Naive thymus-derived CD8-positive, alpha-beta T cell (primary cell): Measurements from ENCODE around the gene TRABD2B. TPM values are rescaled to one million over a fixed set of nuclear protein-coding genes. Genes with fewer than 3 reads are reported as not detected.

Source experiments
- ATAC-seq, 2 donors: fragments of 150-1000 bp; cut with Tn5 transposase in 1 of 2; sonication (Bioruptor Pico), chemical (Tn5 transposase) in 1 of 2; 1 replicate in 1 of 2; 2 replicates in 1 of 2; pipeline ENCODE4 v1.10.0; 2021; ENCODE audit warnings: mild to moderate bottlenecking in 2 of 2, moderate library complexity in 2 of 2
- POLR2A ChIA-PET: fragments of 350-600 bp; sonication (Branson Sonifier 250); formaldehyde crosslinking; loops from one replicate; lab custom pipeline; 2021; ENCODE audit warnings: antibody characterized with exemption; lab: Charles Lee
- DNase-seq, 10 donors: peaks; one replicate each; pipeline versions ENCODE4 v3.0.0 to v3.0.0-alpha.2; 2020 to 2022
- H3K27ac Mint-ChIP-seq, 10 donors: one replicate each; pipeline ENCODE4 v1.8.0; 2020 to 2022; ENCODE audit warnings: mild to moderate bottlenecking in 10 of 10, mixed read lengths in 10 of 10, moderate library complexity in 4 of 10, inconsistent platforms in 1 of 10
- H3K27me3 Mint-ChIP-seq, 5 donors: one replicate each; pipeline ENCODE4 v1.8.0; 2021 to 2022; ENCODE audit warnings: mixed read lengths in 5 of 5
- H3K36me3 Mint-ChIP-seq, 3 donors: one replicate each; pipeline ENCODE4 v1.8.0; 2020 to 2022; ENCODE audit warnings: mixed read lengths in 3 of 3, mild to moderate bottlenecking in 2 of 3, inconsistent platforms in 1 of 3
- H3K4me1 Mint-ChIP-seq, 4 donors: one replicate each; pipeline ENCODE4 v1.8.0; 2021 to 2022; ENCODE audit warnings: mixed read lengths in 4 of 4
- H3K4me3 Mint-ChIP-seq, 10 donors: one replicate each; pipeline ENCODE4 v1.8.0; 2020 to 2022; ENCODE audit warnings: mild to moderate bottlenecking in 10 of 10, mixed read lengths in 10 of 10, moderate library complexity in 6 of 10, inconsistent platforms in 1 of 10
- H3K9me3 Mint-ChIP-seq, 9 donors: one replicate each; pipeline ENCODE4 v1.8.0; 2020 to 2022; ENCODE audit warnings: mixed read lengths in 9 of 9, mild to moderate bottlenecking in 3 of 9, inconsistent platforms in 1 of 9, moderate library complexity in 1 of 9
- polyA plus RNA-seq, 3 donors: library from polyadenylated mRNA; unstranded; fragments of 300-500 nt; fragmentation: Illumina TruSeq; gene quantifications; one replicate each; pipeline ENCODE4 v1.2.3, GENCODE V29; 2021
- total RNA-seq, 8 experiments: library from RNA in 2 of 8; stranded (reverse) in 2 of 8; gene quantifications; one replicate each; pipeline ENCODE4 v1.2.3 and lab custom pipeline; 2021 to 2026

Gene TRABD2B
- total and polyA plus RNA-seq, 5 experiments from 2014 or later, result not detected

DNA sequence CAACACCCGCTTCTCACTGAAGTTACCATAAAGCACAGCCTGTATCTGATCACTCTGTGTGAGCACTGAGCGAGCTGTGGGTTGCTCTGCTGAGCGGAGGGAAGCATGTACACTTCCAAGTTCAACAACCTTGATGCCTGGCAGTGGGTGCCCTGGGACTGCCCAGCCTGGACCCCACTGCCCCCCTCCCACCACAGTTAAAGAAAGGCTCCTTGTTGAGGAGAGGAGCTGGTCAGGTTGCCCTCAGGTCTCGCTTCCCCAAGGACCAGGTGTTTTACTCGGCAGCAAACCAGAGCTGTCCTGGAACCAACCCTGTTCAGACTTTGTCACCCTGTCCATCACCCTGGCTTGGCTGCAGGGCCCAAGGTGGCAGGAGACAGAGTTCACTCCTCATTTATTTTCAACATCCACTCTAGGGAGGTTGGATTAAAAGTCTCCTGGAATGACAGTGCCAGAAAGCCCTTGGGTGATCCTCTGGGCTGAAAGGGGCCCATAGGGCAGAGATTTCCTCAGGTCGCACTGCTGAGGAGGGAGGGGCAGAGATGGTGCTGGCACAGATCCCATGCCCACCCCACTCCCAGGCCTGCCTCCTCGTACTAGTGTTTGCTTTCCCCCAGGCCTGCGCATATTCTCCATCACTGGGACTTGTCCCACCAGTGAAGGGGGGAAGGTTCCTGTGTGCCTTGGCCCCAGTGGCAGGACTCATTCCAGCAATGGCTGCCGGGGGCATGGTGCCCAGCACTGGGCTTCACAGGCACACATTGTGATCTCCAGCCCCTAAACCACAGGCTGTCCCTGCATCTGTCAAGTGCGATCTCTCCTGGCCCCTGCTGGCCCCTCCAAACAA lies 101.7 kb downstream of the TRABD2B start:
- ATAC-seq, result no peak
- H3K9me3 Mint-ChIP-seq, result no peaks in the 10 kb centered on the region
- H3K36me3 Mint-ChIP-seq, result no peaks in the 10 kb centered on the region
- POLR2A ChIA-PET, result no interaction called here
- no peaks in the 10 kb centered on the region for H3K4me1 Mint-ChIP-seq
- H3K4me3 Mint-ChIP-seq, result no peak overlapping the region
- DNase-seq, result no peak
- no peak overlapping the region for H3K27ac Mint-ChIP-seq
- peaks cover 0 to 8% (median 4%) of the 10 kb centered on the region in 5 donors for H3K27me3 Mint-ChIP-seq

DNA sequence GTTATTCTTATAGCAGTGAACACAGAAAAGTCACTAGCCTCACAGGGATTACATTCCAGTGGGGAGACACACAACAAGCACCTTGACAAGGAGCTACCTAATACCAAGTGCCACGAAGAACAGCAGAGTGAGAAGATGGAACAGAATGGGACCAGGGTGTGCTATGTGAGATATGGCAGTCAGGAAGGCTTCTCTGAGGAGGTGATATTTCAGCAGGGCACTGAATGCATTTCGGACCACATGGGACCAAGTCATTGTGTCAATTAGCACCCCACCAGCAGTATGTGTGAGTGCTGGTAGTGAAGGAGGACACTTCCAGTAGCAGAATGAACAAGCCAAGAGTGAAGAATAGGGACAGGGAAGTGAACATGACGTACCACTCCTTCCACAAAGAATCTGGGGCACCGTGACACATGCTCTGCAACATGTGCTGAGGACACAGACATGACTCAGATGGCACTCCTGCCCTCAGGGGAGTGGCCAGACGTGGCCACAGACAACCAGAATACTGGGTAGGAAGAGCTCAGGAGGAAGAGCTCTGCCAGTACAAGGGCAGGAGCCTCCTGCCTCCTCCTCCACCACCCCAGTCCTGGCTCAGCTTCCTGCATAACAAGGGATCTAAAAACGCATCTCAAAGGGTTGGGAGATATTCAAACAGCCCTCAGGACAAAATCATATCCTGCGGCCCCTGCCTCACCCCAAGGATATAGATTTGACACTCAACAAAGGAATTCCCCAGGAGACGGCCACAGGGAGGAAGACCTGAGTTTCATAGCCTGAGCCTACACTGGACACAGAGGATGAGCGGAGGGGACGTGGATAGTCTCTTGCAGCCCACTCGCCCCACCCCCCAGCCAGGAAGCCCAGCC lies 102.5 kb downstream of the TRABD2B start:
- H3K27me3 Mint-ChIP-seq, result peaks cover 0 to 12% (median 4%) of the 10 kb centered on the region in 5 donors
- POLR2A ChIA-PET, result no interaction called here
- H3K4me3 Mint-ChIP-seq, result no peak overlapping the region
- no peak overlapping the region for H3K27ac Mint-ChIP-seq
- no peaks in the 10 kb centered on the region for H3K4me1 Mint-ChIP-seq
- ATAC-seq (no peak), DNase-seq (no peak)
- H3K9me3 Mint-ChIP-seq, result no peaks in the 10 kb centered on the region
- no peaks in the 10 kb centered on the region for H3K36me3 Mint-ChIP-seq

DNA sequence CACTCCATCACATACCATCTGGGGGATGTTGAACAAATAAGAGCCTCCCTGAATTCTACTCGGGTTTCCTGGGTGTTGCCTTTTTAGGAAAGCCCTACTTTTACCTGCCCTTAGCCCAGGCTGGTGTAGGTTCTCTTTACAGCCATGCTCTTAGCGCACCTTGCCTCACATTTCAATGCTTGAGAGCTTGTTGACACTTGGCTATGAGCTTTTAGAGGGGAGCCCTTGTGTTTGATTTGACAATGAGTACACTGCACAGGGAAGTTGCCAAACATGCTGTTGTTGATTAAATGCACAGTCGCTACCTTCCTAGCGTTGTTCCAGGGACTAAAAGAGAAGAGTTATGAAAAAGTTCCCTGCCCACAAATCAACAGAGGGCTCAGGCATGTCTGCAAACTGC lies 103.8 kb downstream of the TRABD2B start:
- Mint-ChIP-seq H3K27ac (no peak overlapping the region), H3K36me3 (no peaks in the 10 kb centered on the region), H3K4me1 (no peaks in the 10 kb centered on the region), H3K27me3 (peaks cover 1 to 15% (median 8%) of the 10 kb centered on the region in 5 donors), H3K4me3 (no peak overlapping the region), H3K9me3 (no peaks in the 10 kb centered on the region)
- POLR2A ChIA-PET, result no interaction called here
- no peak for ATAC-seq
- no peak for DNase-seq

DNA sequence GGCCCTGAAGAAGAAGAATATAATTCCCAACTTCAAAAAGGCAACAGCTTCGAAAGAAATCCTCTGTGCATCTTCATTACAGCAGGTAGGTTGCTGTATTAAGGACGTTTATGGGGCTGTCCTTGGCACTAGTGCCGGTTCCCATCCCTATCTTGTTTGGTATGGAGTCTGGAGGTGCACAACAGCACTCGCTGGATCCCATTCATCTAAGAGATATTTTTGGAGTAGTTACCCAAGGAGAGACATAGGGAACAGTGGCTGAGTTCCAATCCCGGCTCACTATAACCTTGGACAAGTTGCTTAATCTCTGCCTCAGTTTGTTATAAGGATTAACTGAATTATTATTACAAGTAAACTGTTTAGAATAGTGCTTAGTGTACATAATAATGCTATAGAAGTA lies 106.4 kb downstream of the TRABD2B start:
- H3K27ac Mint-ChIP-seq, result no peak overlapping the region
- no peaks in the 10 kb centered on the region for H3K36me3 Mint-ChIP-seq

DNA sequence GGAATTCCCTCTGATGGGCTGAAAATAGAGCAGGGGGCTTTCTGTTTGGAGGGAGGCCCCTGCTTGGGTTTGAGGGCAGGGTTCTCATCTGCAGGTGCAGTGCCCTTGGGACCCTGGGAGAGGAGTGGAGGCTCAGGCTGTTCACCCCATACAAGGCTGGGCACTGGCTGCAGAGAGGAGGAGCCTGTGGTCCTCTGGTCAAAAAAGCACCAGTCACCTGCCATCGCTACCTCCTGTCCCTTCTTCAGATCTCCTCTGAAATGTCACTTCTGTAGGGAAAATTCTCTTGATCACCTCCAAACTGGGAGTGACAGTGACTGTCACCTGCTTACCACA lies 108.9 kb downstream of the TRABD2B start:
- no peaks in the 10 kb centered on the region for H3K4me1 Mint-ChIP-seq
- no peak overlapping the region for H3K27ac Mint-ChIP-seq
- H3K27me3 Mint-ChIP-seq, result peaks cover 2 to 18% (median 6%) of the 10 kb centered on the region in 5 donors
- H3K4me3 Mint-ChIP-seq, result no peak overlapping the region
- no peaks in the 10 kb centered on the region for H3K36me3 Mint-ChIP-seq
- no peaks in the 10 kb centered on the region for H3K9me3 Mint-ChIP-seq
- POLR2A ChIA-PET, result no interaction called here
- DNase-seq (no peak), ATAC-seq (no peak)

More for the DNA sequence above, 106.4 kb downstream of the TRABD2B start:
- Mint-ChIP-seq H3K9me3 (no peaks in the 10 kb centered on the region), H3K4me1 (no peaks in the 10 kb centered on the region), H3K4me3 (no peak overlapping the region), H3K27me3 (peaks cover 2 to 18% (median 8%) of the 10 kb centered on the region in 5 donors)
- POLR2A ChIA-PET, result no interaction called here
- DNase-seq (no peak), ATAC-seq (no peak)

DNA sequence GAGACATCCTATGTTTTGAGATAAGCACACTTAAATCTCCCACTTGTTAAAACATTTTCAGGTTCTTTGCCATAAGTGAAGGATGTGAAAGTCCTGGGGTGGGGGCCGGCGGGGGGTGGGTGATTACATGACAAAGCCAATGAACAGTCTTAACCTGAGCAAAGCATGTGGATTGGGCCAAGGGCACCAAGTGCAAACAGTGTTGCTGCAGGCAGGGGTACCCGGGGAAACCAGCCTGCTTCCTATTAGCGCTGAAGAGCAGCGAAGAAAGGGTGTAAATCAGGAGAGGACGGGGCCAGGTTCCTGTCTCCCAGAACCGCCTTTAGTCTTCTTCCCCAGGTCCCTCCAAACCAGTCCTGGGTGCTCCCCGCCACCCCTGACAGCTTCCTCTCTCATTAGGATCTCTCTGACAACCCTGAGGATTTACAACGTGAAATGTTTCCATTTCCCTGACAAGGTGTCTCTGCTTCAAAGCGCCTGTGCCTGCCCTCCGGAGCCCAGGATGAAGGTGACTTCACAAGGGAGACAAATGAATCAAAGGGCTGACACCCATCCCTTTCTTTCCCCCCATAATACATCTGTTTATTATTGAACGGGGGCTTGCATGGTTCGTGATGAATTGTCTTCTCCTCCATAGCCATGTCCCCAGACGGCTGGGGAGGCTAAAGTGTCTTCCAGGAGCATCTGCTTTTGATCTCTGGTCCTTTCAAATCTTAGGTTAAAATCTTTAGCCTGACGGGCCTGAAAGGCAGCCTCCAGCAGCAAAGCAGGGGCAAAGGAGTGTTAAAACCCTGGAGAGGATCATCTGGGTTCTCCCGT lies 109.5 kb downstream of the TRABD2B start:
- H3K36me3 Mint-ChIP-seq, result no peaks in the 10 kb centered on the region
- no peaks in the 10 kb centered on the region for H3K9me3 Mint-ChIP-seq
- H3K4me3 Mint-ChIP-seq, result no peak overlapping the region
- POLR2A ChIA-PET, result no interaction called here
- ATAC-seq (no peak), DNase-seq (no peak)
- no peaks in the 10 kb centered on the region for H3K4me1 Mint-ChIP-seq
- peaks cover 2 to 18% (median 6%) of the 10 kb centered on the region in 5 donors for H3K27me3 Mint-ChIP-seq
- no peak overlapping the region for H3K27ac Mint-ChIP-seq

DNA sequence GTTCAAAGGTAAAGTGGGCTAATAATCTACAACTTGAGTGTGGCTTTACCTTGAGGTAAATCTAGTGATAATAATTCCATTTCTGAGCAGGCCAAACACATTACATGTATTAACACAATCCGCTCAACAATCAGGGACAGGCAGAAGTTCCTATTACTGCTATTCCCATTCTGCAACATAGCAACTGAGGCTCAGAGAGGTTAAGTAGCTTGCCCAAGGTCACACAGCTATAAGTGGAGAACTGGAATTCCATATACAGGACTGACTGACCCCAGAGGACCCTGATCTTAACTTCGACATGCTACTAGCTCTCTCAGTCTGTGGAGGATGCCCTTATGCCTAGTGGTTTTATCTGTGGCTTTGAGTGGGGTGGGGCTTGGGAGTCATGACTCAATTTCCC lies 110.1 kb downstream of the TRABD2B start:
- POLR2A ChIA-PET, result no interaction called here
- no peaks in the 10 kb centered on the region for H3K9me3 Mint-ChIP-seq
- DNase-seq (no peak), ATAC-seq (no peak)
- no peak overlapping the region for H3K27ac Mint-ChIP-seq
- no peak overlapping the region for H3K4me3 Mint-ChIP-seq
- no peaks in the 10 kb centered on the region for H3K4me1 Mint-ChIP-seq
- no peaks in the 10 kb centered on the region for H3K36me3 Mint-ChIP-seq
- peaks cover 2 to 18% (median 6%) of the 10 kb centered on the region in 5 donors for H3K27me3 Mint-ChIP-seq

DNA sequence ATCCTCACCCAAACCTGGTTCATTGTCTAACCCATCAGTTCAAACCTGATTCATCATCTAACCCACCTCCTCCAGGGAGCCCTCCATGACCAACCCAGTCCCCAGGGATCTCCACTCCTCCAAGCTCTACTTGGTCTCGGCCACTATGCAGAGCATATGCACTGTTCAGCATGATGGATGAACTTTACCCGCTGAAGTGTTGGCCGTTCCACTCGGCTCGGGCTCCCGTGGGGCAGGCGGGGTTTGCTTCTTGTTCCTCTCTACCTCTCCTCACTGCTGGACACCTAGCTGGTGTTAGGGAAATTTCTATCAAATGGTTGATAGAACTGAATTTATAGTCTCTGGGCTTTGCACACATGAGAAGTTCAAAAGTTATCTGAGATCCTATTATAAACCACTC lies 111.0 kb downstream of the TRABD2B start:
- H3K36me3 Mint-ChIP-seq, result no peaks in the 10 kb centered on the region
- peaks cover 2 to 18% (median 6%) of the 10 kb centered on the region in 5 donors for H3K27me3 Mint-ChIP-seq
- no peaks in the 10 kb centered on the region for H3K9me3 Mint-ChIP-seq
- H3K4me3 Mint-ChIP-seq, result no peak overlapping the region
- POLR2A ChIA-PET, result no interaction called here
- ATAC-seq, result no peak
- H3K27ac Mint-ChIP-seq, result no peak overlapping the region
- no peaks in the 10 kb centered on the region for H3K4me1 Mint-ChIP-seq
- DNase-seq, result no peak

DNA sequence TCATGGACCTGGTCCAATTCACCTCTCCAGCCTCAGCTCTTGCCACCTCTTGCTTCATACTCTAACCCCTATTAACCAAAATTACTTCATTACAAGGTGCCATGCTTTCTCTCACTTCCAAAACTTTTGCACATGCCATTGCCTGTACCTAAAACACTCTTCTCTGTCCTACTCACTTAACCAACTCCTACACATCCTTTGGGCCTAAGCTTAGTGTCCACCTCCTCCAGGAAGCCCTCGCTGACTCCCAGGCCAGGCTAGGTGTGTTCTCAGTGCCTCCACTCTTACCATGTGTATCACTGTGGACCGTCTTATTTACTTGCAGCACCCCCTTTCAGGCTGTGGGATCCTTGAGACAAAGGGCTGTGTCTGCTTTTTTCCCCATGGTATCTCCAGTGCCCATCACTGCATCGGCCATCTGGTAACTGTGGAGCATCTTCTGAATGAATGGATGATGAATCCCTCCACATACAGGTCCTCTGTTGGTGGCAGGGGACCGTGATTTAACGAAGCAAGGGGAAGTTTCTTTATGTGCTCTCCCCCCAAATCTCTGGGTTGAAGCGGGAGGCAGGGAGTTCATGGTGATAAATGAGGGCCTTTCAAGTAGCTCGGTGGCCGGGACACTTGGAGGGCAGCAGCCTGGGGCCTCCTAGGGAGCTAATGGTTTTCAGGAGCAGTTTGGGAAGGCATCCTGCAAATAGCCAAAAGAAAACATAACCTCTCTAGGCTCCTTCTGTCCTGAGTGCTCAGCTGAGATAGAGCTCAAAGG lies 111.9 kb downstream of the TRABD2B start:
- ATAC-seq (no peak), DNase-seq (no peak)
- Mint-ChIP-seq H3K27ac (no peak overlapping the region), H3K4me1 (no peaks in the 10 kb centered on the region), H3K4me3 (no peak overlapping the region), H3K27me3 (peaks cover 2 to 17% (median 6%) of the 10 kb centered on the region in 5 donors), H3K36me3 (no peaks in the 10 kb centered on the region), H3K9me3 (no peaks in the 10 kb centered on the region)
- POLR2A ChIA-PET, result no interaction called here

DNA sequence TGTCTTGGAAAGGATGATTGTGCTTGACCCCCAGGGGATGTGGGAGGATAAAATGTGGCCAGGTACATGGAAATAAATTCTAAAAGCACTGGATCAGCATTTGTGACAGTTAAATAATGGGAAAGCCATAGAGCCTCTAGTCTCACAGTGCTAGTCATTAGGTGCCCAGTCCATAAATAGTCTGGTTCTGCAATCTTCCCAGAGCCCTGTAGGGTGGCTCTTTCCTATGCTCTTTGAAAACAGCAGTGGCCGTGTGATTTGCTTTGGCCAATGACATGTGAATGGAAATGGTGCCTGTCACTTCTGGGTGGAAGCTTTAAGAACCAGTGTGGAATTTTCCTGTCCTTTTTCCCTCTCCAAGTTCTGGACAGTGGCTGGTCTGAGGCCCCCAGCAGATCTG lies 113.2 kb downstream of the TRABD2B start:
- POLR2A ChIA-PET, result no interaction called here
- Mint-ChIP-seq H3K27me3 (peaks cover 2 to 11% (median 5%) of the 10 kb centered on the region in 5 donors), H3K9me3 (no peaks in the 10 kb centered on the region), H3K36me3 (no peaks in the 10 kb centered on the region), H3K4me1 (no peaks in the 10 kb centered on the region), H3K27ac (no peak overlapping the region), H3K4me3 (no peak overlapping the region)
- ATAC-seq (no peak), DNase-seq (no peak)

DNA sequence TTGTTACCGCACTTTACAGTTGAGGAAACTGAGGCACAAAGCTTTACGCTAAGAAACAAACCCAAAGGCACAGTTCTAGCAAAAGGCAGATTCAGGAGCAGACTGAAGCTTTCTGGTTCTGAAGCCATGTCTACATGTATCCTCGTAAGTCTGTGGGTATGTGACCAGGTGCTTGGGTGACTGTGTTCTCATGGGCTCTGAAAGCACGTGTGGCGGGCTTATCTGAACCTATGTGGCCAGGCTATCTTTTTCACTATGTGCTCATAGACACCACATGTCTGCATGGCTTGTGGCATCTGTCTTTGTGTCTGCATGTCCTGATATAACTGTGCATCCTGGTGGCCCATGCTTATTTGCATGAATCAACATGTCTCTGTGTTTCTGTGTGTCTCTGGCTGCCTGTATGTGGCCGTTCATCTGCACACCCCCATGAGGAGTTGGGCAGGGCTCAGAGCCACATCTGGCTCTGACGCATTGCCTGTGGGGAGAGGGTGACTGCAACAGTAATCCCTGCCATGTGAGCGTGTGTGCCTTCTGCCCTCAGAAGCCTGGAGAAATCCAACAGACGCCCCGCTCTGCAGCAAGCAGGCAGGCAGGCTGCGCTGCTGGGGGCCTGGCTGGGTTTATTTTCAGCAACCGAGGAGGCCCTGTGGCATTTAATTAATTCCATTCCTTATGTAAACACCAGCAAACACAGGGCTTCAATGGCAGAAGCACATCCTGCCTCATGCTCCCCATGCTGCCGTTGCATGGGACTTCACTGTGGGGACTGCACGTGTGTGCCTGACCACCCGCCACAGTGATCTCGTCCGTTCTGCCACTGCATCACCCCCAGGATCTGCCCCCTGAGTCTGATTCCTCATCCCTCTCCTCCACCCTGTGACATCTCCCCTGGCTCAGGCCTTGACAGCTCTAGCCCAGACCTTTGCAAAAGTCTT lies 115.4 kb downstream of the TRABD2B start:
- Mint-ChIP-seq H3K27me3 (peaks cover 0 to 6% (median 0%) of the 10 kb centered on the region in 5 donors), H3K36me3 (no peaks in the 10 kb centered on the region), H3K27ac (no peak overlapping the region), H3K4me1 (no peaks in the 10 kb centered on the region), H3K9me3 (no peaks in the 10 kb centered on the region), H3K4me3 (no peak overlapping the region)
- POLR2A ChIA-PET, result no interaction called here
- ATAC-seq (no peak), DNase-seq (no peak)
